Brain microvascular endothelial cell (primary cell): ENCODE data around the gene OPA1.

Experiments used
- DNase-seq: peaks from one replicate; pipeline ENCODE4 v3.0.0-alpha.2; 2020
- H3K27ac ChIP-seq: fragments of 250-450 bp; sonication (Bioruptor Pico); 2 replicates; pipeline ENCODE4 v1.5.1; 2020; ENCODE audit warnings: mild to moderate bottlenecking, moderate library complexity
- H3K27me3 ChIP-seq: fragments of 250-450 bp; sonication (Bioruptor Pico); replicated peaks from 2 replicates; pipeline ENCODE4 v1.5.1; 2020; ENCODE audit warnings: mild to moderate bottlenecking
- H3K36me3 ChIP-seq: fragments of 250-450 bp; sonication (Bioruptor Pico); replicated peaks from 2 replicates; pipeline ENCODE4 v1.5.1; 2020; ENCODE audit warnings: mild to moderate bottlenecking
- H3K4me3 ChIP-seq: 2 replicates; pipeline ENCODE4 v1.5.1; 2011; ENCODE audit warnings: low read depth, mild to moderate bottlenecking, control low read depth, low read length, moderate library complexity
- CTCF ChIP-seq: IDR thresholded peaks from 2 replicates; pipeline ENCODE4 v1.5.1; 2011; ENCODE audit warnings: low read depth, mild to moderate bottlenecking, moderate library complexity, low read length, control low read depth, inconsistent platforms; ENCODE audit errors: missing control alignments
- in situ Hi-C: cut with HindIII; loops from 2 replicates; pipeline ENCODE4 v1.10.0; 2017; ENCODE audit warnings: low sequenced_read_pairs, low pct_ligation_motif_present

Gene OPA1

GRCh38 chr3:193704431-193704830 lies 111.4 kb downstream of the OPA1 start:
- TF ChIP-seq CTCF = no peak
- Histone ChIP-seq H3K27ac (no peak overlapping the region), H3K4me3 (no peak overlapping the region), H3K36me3 (no peaks in the 10 kb centered on the region), H3K27me3 (no peaks in the 10 kb centered on the region)
- in situ Hi-C loops = no loop called here
- no peak for DNase-seq

- H3K4me3 ChIP-seq = no peak overlapping the region
- no peaks in the 10 kb centered on the region for H3K27me3 ChIP-seq
- in situ Hi-C loops = no loop called here
- no peak for TF ChIP-seq CTCF
- no peaks in the 10 kb centered on the region for H3K36me3 ChIP-seq
- H3K27ac ChIP-seq = no peak overlapping the region
- no peak for DNase-seq
Measured at GRCh38 chr3:193708270-193708669, 115.3 kb downstream of the OPA1 start.

GRCh38 chr3:193710286-193711165 lies 117.5 kb downstream of the OPA1 start:
- H3K27ac ChIP-seq = no peak overlapping the region
- H3K4me3 ChIP-seq = no peak overlapping the region
- DNase-seq = no peak
- H3K36me3 ChIP-seq = no peaks in the 10 kb centered on the region
- no peaks in the 10 kb centered on the region for H3K27me3 ChIP-seq
- in situ Hi-C loops = no loop called here
- no peak for TF ChIP-seq CTCF

- no peak overlapping the region for H3K4me3 ChIP-seq
- TF ChIP-seq CTCF = no peak
- no peaks in the 10 kb centered on the region for H3K36me3 ChIP-seq
- no peaks in the 10 kb centered on the region for H3K27me3 ChIP-seq
- H3K27ac ChIP-seq = no peak overlapping the region
- DNase-seq = no peak
- in situ Hi-C loops = no loop called here
Measured at GRCh38 chr3:193711166-193711485, 118.1 kb downstream of the OPA1 start.

- no peak overlapping the region for H3K27ac ChIP-seq
- H3K36me3 ChIP-seq = no peaks in the 10 kb centered on the region
- H3K4me3 ChIP-seq = no peak overlapping the region
- in situ Hi-C loops = no loop called here
- no peak for DNase-seq
- no peak for TF ChIP-seq CTCF
- no peaks in the 10 kb centered on the region for H3K27me3 ChIP-seq
Measured at GRCh38 chr3:193711523-193711963, 118.5 kb downstream of the OPA1 start.
